ENCODE data around the gene PDC.

Gene PDC

GRCh38 chr1:186461014-186461413 lies at the start of gene PDC:
PDC (minus strand) TSS chr1:186461114; CDS start chr1:186449459, 11,655 bp downstream.
- H3K9me3 ChIP-seq (ENCODE audit: low read length), result no peaks in the 10 kb centered on the region

GRCh38 chr1:186503190-186503589 lies 42.3 kb upstream of the PDC start:
- Histone ChIP-seq H3K4me3 (ENCODE audit: low read depth in 1 of 2, low read length in 2 of 2) (no peak overlapping the region), H3K27me3 (ENCODE audit: control insufficient read depth in 1 of 2, insufficient read depth in 2 of 2, low read length in 2 of 2) (no peaks in the 10 kb centered on the region), H3K36me3 (ENCODE audit: insufficient read depth, low read length) (no peaks in the 10 kb centered on the region), H3K9me3 (ENCODE audit: low read length) (no peaks in the 10 kb centered on the region), H3K4me1 (ENCODE audit: insufficient read depth, low read length) (no peaks in the 10 kb centered on the region), H3K27ac (ENCODE audit: low read depth, low read length) (no peak overlapping the region), H3K9ac (ENCODE audit: low read length) (no peak overlapping the region)

More at GRCh38 chr1:186461014-186461413, at the start of gene PDC:
- H3K4me1 ChIP-seq (ENCODE audit: insufficient read depth, low read length), result no peaks in the 10 kb centered on the region
- no peaks in the 10 kb centered on the region for H3K27me3 ChIP-seq (ENCODE audit: control insufficient read depth in 1 of 2, insufficient read depth in 2 of 2, low read length in 2 of 2)
- H3K36me3 ChIP-seq (ENCODE audit: insufficient read depth, low read length), result no peaks in the 10 kb centered on the region
- H3K4me3 ChIP-seq (ENCODE audit: low read depth in 1 of 2, low read length in 2 of 2), result no peak within 1 kb of the TSS
- H3K9ac ChIP-seq (ENCODE audit: low read length), result no peak within 1 kb of the TSS
- H3K27ac ChIP-seq (ENCODE audit: low read depth, low read length), result no peak within 1 kb of the TSS

GRCh38 chr1:186502087-186502486 lies 41.2 kb upstream of the PDC start:
- no peaks in the 10 kb centered on the region for H3K9me3 ChIP-seq (ENCODE audit: low read length)
- H3K4me3 ChIP-seq (ENCODE audit: low read depth in 1 of 2, low read length in 2 of 2), result no peak overlapping the region
- H3K36me3 ChIP-seq (ENCODE audit: insufficient read depth, low read length), result no peaks in the 10 kb centered on the region
- H3K4me1 ChIP-seq (ENCODE audit: insufficient read depth, low read length), result no peaks in the 10 kb centered on the region
- no peak overlapping the region for H3K9ac ChIP-seq (ENCODE audit: low read length)
- no peak overlapping the region for H3K27ac ChIP-seq (ENCODE audit: low read depth, low read length)
- no peaks in the 10 kb centered on the region for H3K27me3 ChIP-seq (ENCODE audit: control insufficient read depth in 1 of 2, insufficient read depth in 2 of 2, low read length in 2 of 2)

DNA sequence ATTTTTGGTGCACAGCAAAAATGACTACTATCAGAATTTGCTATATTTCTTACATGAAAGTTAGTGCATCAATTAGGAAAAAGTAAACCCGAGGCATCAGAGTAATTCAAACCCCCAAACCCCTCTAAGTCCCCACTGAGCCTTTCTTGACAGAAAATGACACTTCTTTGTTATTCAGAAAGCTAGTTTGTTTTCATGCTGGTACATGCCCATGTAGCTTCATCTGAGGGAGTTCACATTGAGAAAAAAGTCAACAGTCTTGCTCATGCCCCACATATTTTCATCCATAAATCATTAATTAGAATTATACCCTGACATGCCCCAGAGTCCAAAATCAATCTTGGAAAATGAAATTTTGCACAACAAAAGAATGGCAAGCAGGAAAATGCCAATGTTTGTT lies 39.9 kb upstream of the PDC start:
- Histone ChIP-seq H3K36me3 (ENCODE audit: insufficient read depth, low read length) (no peaks in the 10 kb centered on the region), H3K9ac (ENCODE audit: low read length) (no peak overlapping the region), H3K4me3 (ENCODE audit: low read depth in 1 of 2, low read length in 2 of 2) (no peak overlapping the region), H3K27me3 (ENCODE audit: control insufficient read depth in 1 of 2, insufficient read depth in 2 of 2, low read length in 2 of 2) (no peaks in the 10 kb centered on the region), H3K9me3 (ENCODE audit: low read length) (no peaks in the 10 kb centered on the region), H3K27ac (ENCODE audit: low read depth, low read length) (no peak overlapping the region), H3K4me1 (ENCODE audit: insufficient read depth, low read length) (no peaks in the 10 kb centered on the region)

DNA sequence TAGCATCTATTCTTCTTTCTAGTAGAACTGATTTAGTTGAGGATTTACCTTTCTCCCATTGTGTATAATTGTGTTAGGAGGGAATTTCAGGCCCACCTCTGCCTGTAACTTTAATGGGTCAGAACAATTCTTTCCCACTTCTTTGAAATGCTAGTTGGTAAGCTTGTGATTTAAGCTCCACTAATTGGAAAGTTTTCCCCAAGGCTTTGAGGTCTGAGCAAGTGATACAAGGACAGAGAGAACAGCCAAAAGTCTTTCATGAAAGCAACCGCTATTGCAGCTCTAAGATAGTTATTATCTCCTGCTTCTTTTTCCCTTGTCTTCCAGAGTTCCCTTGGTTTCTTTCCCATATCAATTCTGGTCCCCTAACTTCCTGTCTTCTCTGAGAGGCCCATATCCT lies 38.7 kb upstream of the PDC start:
- Histone ChIP-seq H3K36me3 (ENCODE audit: insufficient read depth, low read length) (no peaks in the 10 kb centered on the region), H3K27ac (ENCODE audit: low read depth, low read length) (no peak overlapping the region), H3K4me3 (ENCODE audit: low read depth in 1 of 2, low read length in 2 of 2) (no peak overlapping the region), H3K9me3 (ENCODE audit: low read length) (no peaks in the 10 kb centered on the region), H3K4me1 (ENCODE audit: insufficient read depth, low read length) (no peaks in the 10 kb centered on the region), H3K9ac (ENCODE audit: low read length) (no peak overlapping the region), H3K27me3 (ENCODE audit: control insufficient read depth in 1 of 2, insufficient read depth in 2 of 2, low read length in 2 of 2) (no peaks in the 10 kb centered on the region)

DNA sequence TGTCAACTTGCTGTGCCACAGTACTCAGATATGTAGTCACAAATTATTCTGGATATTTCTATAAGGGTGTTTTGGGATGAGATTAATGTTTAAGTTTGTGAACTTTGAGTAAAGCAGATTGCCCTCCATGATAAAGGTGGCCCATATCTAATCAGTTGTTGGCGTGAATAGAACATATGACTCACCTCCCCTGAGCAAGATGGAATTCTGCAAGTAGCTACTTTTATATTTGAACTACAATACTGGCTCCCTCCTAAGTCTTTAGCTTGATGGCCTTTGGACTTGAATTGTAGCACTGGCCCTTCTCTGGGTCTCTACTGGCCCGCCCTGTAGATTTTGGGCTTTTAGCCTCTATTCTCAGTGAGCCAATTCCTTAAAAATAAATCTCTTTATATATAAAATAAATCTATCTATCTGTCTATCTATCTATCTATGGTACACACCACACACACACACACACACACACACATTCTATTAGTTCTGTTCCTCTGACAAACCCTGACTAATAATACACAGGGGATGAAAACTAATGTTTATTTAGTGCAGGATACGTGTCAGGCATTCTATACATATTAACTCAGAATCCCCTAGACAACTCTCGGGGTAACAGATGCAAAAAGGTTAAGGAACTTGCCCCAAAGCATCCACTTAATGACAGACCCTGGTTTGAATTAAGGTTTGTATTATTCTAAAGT lies 37.9 kb upstream of the PDC start:
- H3K27me3 ChIP-seq (ENCODE audit: control insufficient read depth in 1 of 2, insufficient read depth in 2 of 2, low read length in 2 of 2), result no peaks in the 10 kb centered on the region
- no peak overlapping the region for H3K4me3 ChIP-seq (ENCODE audit: low read depth in 1 of 2, low read length in 2 of 2)
- no peak overlapping the region for H3K27ac ChIP-seq (ENCODE audit: low read depth, low read length)
- no peaks in the 10 kb centered on the region for H3K36me3 ChIP-seq (ENCODE audit: insufficient read depth, low read length)
- no peaks in the 10 kb centered on the region for H3K9me3 ChIP-seq (ENCODE audit: low read length)
- H3K4me1 ChIP-seq (ENCODE audit: insufficient read depth, low read length), result no peaks in the 10 kb centered on the region
- no peak overlapping the region for H3K9ac ChIP-seq (ENCODE audit: low read length)

- Histone ChIP-seq H3K36me3 (ENCODE audit: insufficient read depth, low read length) (no peaks in the 10 kb centered on the region), H3K27ac (ENCODE audit: low read depth, low read length) (no peak overlapping the region), H3K9ac (ENCODE audit: low read length) (no peak overlapping the region), H3K4me1 (ENCODE audit: insufficient read depth, low read length) (no peaks in the 10 kb centered on the region), H3K9me3 (ENCODE audit: low read length) (no peaks in the 10 kb centered on the region), H3K27me3 (ENCODE audit: control insufficient read depth in 1 of 2, insufficient read depth in 2 of 2, low read length in 2 of 2) (no peaks in the 10 kb centered on the region), H3K4me3 (ENCODE audit: low read depth in 1 of 2, low read length in 2 of 2) (no peak overlapping the region)
These were observed 37.2 kb upstream of the PDC start for GRCh38 chr1:186498071-186498470.

DNA sequence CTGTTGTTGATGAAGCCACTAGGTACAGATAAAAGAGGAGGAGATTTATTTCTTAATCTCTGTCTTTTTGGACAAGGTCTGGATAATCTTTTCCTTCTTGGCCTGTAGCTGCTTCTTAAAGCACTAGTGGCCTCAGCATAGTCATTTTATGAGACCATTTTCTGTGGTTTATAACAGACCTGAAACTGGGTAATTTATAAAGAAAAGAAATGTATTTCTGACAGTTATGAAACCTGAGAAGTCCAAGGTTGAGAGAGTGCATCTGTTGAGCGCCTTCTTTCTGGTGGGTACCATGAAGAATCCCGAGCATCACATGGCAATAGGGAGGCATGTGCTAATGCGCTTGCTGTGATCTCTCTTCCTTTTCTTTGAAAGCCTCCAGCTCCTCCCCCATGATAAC lies 36.7 kb upstream of the PDC start:
- Histone ChIP-seq H3K36me3 (ENCODE audit: insufficient read depth, low read length) (no peaks in the 10 kb centered on the region), H3K27ac (ENCODE audit: low read depth, low read length) (no peak overlapping the region), H3K9ac (ENCODE audit: low read length) (no peak overlapping the region), H3K4me1 (ENCODE audit: insufficient read depth, low read length) (no peaks in the 10 kb centered on the region), H3K9me3 (ENCODE audit: low read length) (no peaks in the 10 kb centered on the region), H3K4me3 (ENCODE audit: low read depth in 1 of 2, low read length in 2 of 2) (no peak overlapping the region), H3K27me3 (ENCODE audit: control insufficient read depth in 1 of 2, insufficient read depth in 2 of 2, low read length in 2 of 2) (no peaks in the 10 kb centered on the region)

- Histone ChIP-seq H3K27ac (ENCODE audit: low read depth, low read length) (no peak overlapping the region), H3K4me1 (ENCODE audit: insufficient read depth, low read length) (no peaks in the 10 kb centered on the region), H3K27me3 (ENCODE audit: control insufficient read depth in 1 of 2, insufficient read depth in 2 of 2, low read length in 2 of 2) (no peaks in the 10 kb centered on the region), H3K4me3 (ENCODE audit: low read depth in 1 of 2, low read length in 2 of 2) (no peak overlapping the region), H3K9ac (ENCODE audit: low read length) (no peak overlapping the region), H3K9me3 (ENCODE audit: low read length) (no peaks in the 10 kb centered on the region), H3K36me3 (ENCODE audit: insufficient read depth, low read length) (no peaks in the 10 kb centered on the region)
These were observed 35.4 kb upstream of the PDC start for GRCh38 chr1:186496171-186496851.

- no peak overlapping the region for H3K27ac ChIP-seq (ENCODE audit: low read depth, low read length)
- H3K4me1 ChIP-seq (ENCODE audit: insufficient read depth, low read length), result no peaks in the 10 kb centered on the region
- no peaks in the 10 kb centered on the region for H3K9me3 ChIP-seq (ENCODE audit: low read length)
These were observed 33.9 kb upstream of the PDC start for GRCh38 chr1:186494832-186495271.

GRCh38 chr1:186492531-186493291 lies 31.8 kb upstream of the PDC start:
- no peak overlapping the region for H3K4me3 ChIP-seq (ENCODE audit: low read depth in 1 of 2, low read length in 2 of 2)
- no peaks in the 10 kb centered on the region for H3K9me3 ChIP-seq (ENCODE audit: low read length)
- H3K36me3 ChIP-seq (ENCODE audit: insufficient read depth, low read length), result no peaks in the 10 kb centered on the region
- no peaks in the 10 kb centered on the region for H3K4me1 ChIP-seq (ENCODE audit: insufficient read depth, low read length)
- no peaks in the 10 kb centered on the region for H3K27me3 ChIP-seq (ENCODE audit: control insufficient read depth in 1 of 2, insufficient read depth in 2 of 2, low read length in 2 of 2)
- no peak overlapping the region for H3K27ac ChIP-seq (ENCODE audit: low read depth, low read length)
- no peak overlapping the region for H3K9ac ChIP-seq (ENCODE audit: low read length)

More at GRCh38 chr1:186494832-186495271, 33.9 kb upstream of the PDC start:
- Histone ChIP-seq H3K4me3 (ENCODE audit: low read depth in 1 of 2, low read length in 2 of 2) (no peak overlapping the region), H3K36me3 (ENCODE audit: insufficient read depth, low read length) (no peaks in the 10 kb centered on the region), H3K9ac (ENCODE audit: low read length) (no peak overlapping the region), H3K27me3 (ENCODE audit: control insufficient read depth in 1 of 2, insufficient read depth in 2 of 2, low read length in 2 of 2) (no peaks in the 10 kb centered on the region)
